K562 (cell line): Measurements from ENCODE around the gene GRIK1. TPM values are rescaled to one million over a fixed set of nuclear protein-coding genes. Genes with fewer than 3 reads are reported as not detected.

Source experiments
- ATAC-seq: fragments of 200-7000 bp; cut with Tn5 transposase; 3 replicates; pipeline ENCODE4 v1.9.1; 2020; ENCODE audit warnings: moderate library complexity
- BruUV-seq: library from RNA; stranded (reverse); fragments of 400-500 nt; replicated peaks from 2 replicates; lab custom pipeline; 2021; lab: Mats Ljungman, UMichigan
- CTCF ChIA-PET: fragments of 300-600 bp; formaldehyde crosslinking; extraction: SDS; loops from one replicate; lab custom pipeline; 2021; ENCODE audit warnings: low intra/inter-chr PET ratio; lab: Yijun Ruan, JAX
- POLR2A ChIA-PET: fragments of 300-600, 350-650 bp; sonication (Branson Sonifier 250); formaldehyde crosslinking; extraction: SDS; loops from one replicate; lab custom pipeline; 2021; ENCODE audit warnings: antibody characterized with exemption, inconsistent platforms; lab: Yijun Ruan, JAX
- DNase-seq, 4 experiments: peaks; one replicate each; pipeline versions ENCODE4 v3.0.0 to v3.0.0-alpha.2; 2011 to 2018; ENCODE audit warnings: low spot score in 3 of 4, mixed read lengths in 3 of 4; ENCODE audit errors: extremely low read depth in 1 of 4
- FAIRE-seq: peaks from 2 replicates; lab custom pipeline; 2011; peaks lifted over from hg19 to GRCh38; lab: Jason Lieb, UNC
- H2AFZ ChIP-seq: 2 replicates; pipeline ENCODE4 v1.6.0; 2011; ENCODE audit warnings: low read depth, low read length, control low read depth, inconsistent platforms
- H3K27ac ChIP-seq: fragments of 200-600 bp; 3 replicates; pipeline ENCODE4 v1.8.0; 2011; ENCODE audit warnings: low read depth, mild to moderate bottlenecking, control low read depth, inconsistent platforms, low read length, moderate library complexity, mixed read lengths; ENCODE audit errors: extremely low read depth
- H3K27me3 ChIP-seq, 2 experiments: fragments of 300-600 bp in 1 of 2; 2 replicates in 1 of 2; 3 replicates in 1 of 2; pipeline versions ENCODE4 v1.6.0 to v1.8.0; 2011; ENCODE audit warnings: inconsistent platforms in 2 of 2, low read length in 2 of 2, mild to moderate bottlenecking in 1 of 2, mixed read lengths in 1 of 2, moderate library complexity in 1 of 2; ENCODE audit not compliant: control insufficient read depth in 2 of 2, insufficient read depth in 2 of 2
- H3K36me3 ChIP-seq: fragments of 300-600 bp; 3 replicates; pipeline ENCODE4 v1.8.0; 2011; ENCODE audit warnings: mild to moderate bottlenecking, low read length, inconsistent platforms; ENCODE audit not compliant: control insufficient read depth, insufficient read depth
- H3K4me1 ChIP-seq, 2 experiments: fragments of 200-600 bp in 1 of 2; replicated peaks in 1 of 2; 2 replicates in 1 of 2; 3 replicates in 1 of 2; pipeline versions ENCODE4 v1.5.1 to v1.8.0; 2011; ENCODE audit warnings: inconsistent platforms in 2 of 2, low read length in 2 of 2, mild to moderate bottlenecking in 1 of 2, mixed read lengths in 1 of 2, moderate library complexity in 1 of 2; ENCODE audit not compliant: control insufficient read depth in 2 of 2, insufficient read depth in 2 of 2
- H3K4me2 ChIP-seq: 2 replicates; pipeline ENCODE4 v1.6.1; 2011; ENCODE audit warnings: low read length, control low read depth, inconsistent platforms, mixed read lengths; ENCODE audit not compliant: insufficient read depth
- H3K4me3 ChIP-seq: fragments of 200-600 bp; sonication (generic), shearing (Covaris generic); 2 replicates; pipeline ENCODE4 v1.5.1; 2016; ENCODE audit warnings: control low read depth, inconsistent platforms
- H3K79me2 ChIP-seq: fragments of 200-600 bp; 3 replicates; pipeline ENCODE4 v1.8.0; 2011; ENCODE audit warnings: low read length, inconsistent platforms; ENCODE audit not compliant: control insufficient read depth, insufficient read depth
- H3K9ac ChIP-seq, 2 experiments: 2 replicates each; pipeline versions ENCODE4 v1.6.0 to v1.6.1; 2011; ENCODE audit warnings: low read depth in 2 of 2, low read length in 2 of 2, control low read depth in 1 of 2, inconsistent platforms in 1 of 2, mild to moderate bottlenecking in 1 of 2, mixed read lengths in 1 of 2; ENCODE audit not compliant: insufficient read depth in 1 of 2
- H3K9me1 ChIP-seq: one replicate; pipeline ENCODE4 v1.6.0; 2011; ENCODE audit warnings: inconsistent platforms, mild to moderate bottlenecking, low read length, moderate library complexity; ENCODE audit not compliant: control insufficient read depth, insufficient read depth
- H3K9me3 ChIP-seq: replicated peaks from 2 replicates; pipeline ENCODE4 v1.5.1; 2011; ENCODE audit warnings: low read depth, low read length, inconsistent platforms; ENCODE audit not compliant: control insufficient read depth, insufficient read depth
- H4K20me1 ChIP-seq: replicated peaks from 2 replicates; pipeline ENCODE4 v1.6.1; 2011; ENCODE audit warnings: low read length, inconsistent platforms, mixed read lengths; ENCODE audit not compliant: control insufficient read depth, insufficient read depth
- CBX3 ChIP-seq, 2 experiments: IDR thresholded peaks; 1 replicate in 1 of 2; 2 replicates in 1 of 2; pipeline ENCODE4 v1.6.1; 2012; ENCODE audit warnings: inconsistent platforms in 2 of 2, low read length in 2 of 2, borderline replicate concordance in 1 of 2, control low read depth in 1 of 2
- CHD2 ChIP-seq: IDR thresholded peaks from 2 replicates; pipeline ENCODE4 v1.6.1; 2011; ENCODE audit warnings: low read depth, low read length
- ETV6 ChIP-seq, 3 experiments: fragments of 150-350 bp in 1 of 3; sonication (generic) in 1 of 3; formaldehyde crosslinking in 1 of 3; IDR thresholded peaks; 2 replicates each; pipeline versions ENCODE4 v1.6.1 to v1.8.0; 2014 to 2022; ENCODE audit warnings: borderline replicate concordance in 2 of 3, low read depth in 2 of 3, antibody characterized with exemption in 1 of 3, low read length in 1 of 3, mild to moderate bottlenecking in 1 of 3, missing genetic modification reagents in 1 of 3
- FOS ChIP-seq: IDR thresholded peaks from 3 replicates; pipeline ENCODE4 v1.6.1; 2011; ENCODE audit not compliant: insufficient read length; ENCODE audit errors: extremely low read depth
- MTA3 ChIP-seq: fragments of 450-650 bp; formaldehyde crosslinking; IDR thresholded peaks from 2 replicates; pipeline ENCODE4 v1.6.1; 2017; ENCODE audit warnings: mild to moderate bottlenecking, borderline replicate concordance
- RBM14 ChIP-seq: fragments of 200-400 bp; formaldehyde crosslinking; IDR thresholded peaks from 2 replicates; pipeline ENCODE4 v1.6.1; 2018; ENCODE audit warnings: low read depth, mild to moderate bottlenecking, low read length, moderate library complexity, borderline replicate concordance; ENCODE audit not compliant: insufficient read depth
- RBM17 ChIP-seq: fragments of 200-400 bp; formaldehyde crosslinking; IDR thresholded peaks from 2 replicates; pipeline ENCODE4 v1.6.1; 2017; ENCODE audit warnings: low read depth, mild to moderate bottlenecking, low read length, borderline replicate concordance
- RNF2 ChIP-seq: sonication (generic); IDR thresholded peaks from 2 replicates; pipeline ENCODE4 v1.6.1; 2016
- SMAD1 ChIP-seq: fragments of 150-350 bp; IDR thresholded peaks from 2 replicates; pipeline ENCODE4 v1.6.1; 2014; ENCODE audit warnings: low read length, low read depth; ENCODE audit not compliant: partially characterized antibody
- ZNF408 ChIP-seq: fragments of 250-450 bp; sonication (Bioruptor Pico); IDR thresholded peaks from 2 replicates; pipeline ENCODE4 v1.4.0; 2020; ENCODE audit warnings: low read depth, mild to moderate bottlenecking, moderate library complexity
- ZNF444 ChIP-seq: fragments of 250-450 bp; sonication (Bioruptor Pico); IDR thresholded peaks from 2 replicates; pipeline ENCODE4 v1.4.0; 2020; ENCODE audit warnings: mild to moderate bottlenecking, moderate library complexity
- ZNF644 ChIP-seq: fragments of 200-800 bp; sonication (Bioruptor generic); IDR thresholded peaks from 2 replicates; pipeline ENCODE4 v1.6.1; 2016; ENCODE audit warnings: low read depth, missing genetic modification characterization, missing compliant biosample characterization
- WGBS: fragments of 100-300 bp; shearing (Covaris generic); methylation state at CpG from one replicate; pipeline ENCODE4 v1.1.6; 2016; ENCODE audit warnings: low coverage, mixed read lengths; ENCODE audit not compliant: insufficient coverage; ENCODE audit errors: missing lambda C conversion rate; 5-methylcytosine and 5-hydroxymethylcytosine counted together
- in situ Hi-C: fragments of 300-500 bp; cut with MboI; formaldehyde crosslinking; loops from 4 replicates; pipeline ENCODE4 v1.15.0; 2018; ENCODE audit warnings: inconsistent platforms, mixed read lengths
- intact Hi-C: fragments of 100-400 bp; cut with micrococcal nuclease; formaldehyde crosslinking; loops from 2 replicates; pipeline ENCODE4 v1.14.2; 2022
- polyA plus RNA-seq, 8 experiments: library from polyadenylated mRNA; depleted of rRNA in 4 of 8; stranded (reverse) in 5 of 8; unstranded in 3 of 8; fragments of >200 nt; fragmentation: Nextera tagmentation in 2 of 8; fragmentation: Illumina TruSeq in 1 of 8; extraction: Ambion mirVana in 2 of 8; extraction: Trizol in 1 of 8; gene quantifications; 2 replicates each; pipeline versions ENCODE4 v1.2.1 to v1.2.3, GENCODE V29; 2011 to 2014; ENCODE audit warnings: inconsistent platforms in 1 of 8, missing spikeins in 1 of 8
- total RNA-seq, 7 experiments: library from RNA; depleted of rRNA in 6 of 7; stranded (reverse); fragments of >200 nt in 6 of 7; fragmentation: Illumina TruSeq in 2 of 7; extraction: Trizol in 2 of 7; gene quantifications; 2 replicates each; pipeline versions ENCODE4 v1.2.1 to v1.2.3, GENCODE V29; 2011 to 2021; ENCODE audit warnings: low replicate concordance in 1 of 7
- TF ChIP-seq, protein P1 (sequence below), 2 experiments: fragments of 250-450 bp in 1 of 2; fragments of 450-650 bp in 1 of 2; sonication (Bioruptor Pico) in 1 of 2; IDR thresholded peaks; 2 replicates each; pipeline versions ENCODE4 v1.6.1 to v1.8.0; 2016 to 2021; ENCODE audit warnings: mild to moderate bottlenecking in 2 of 2, moderate library complexity in 2 of 2, missing compliant biosample characterization in 1 of 2, missing genetic modification characterization in 1 of 2
- TF ChIP-seq, protein P2 (sequence below), 2 experiments: fragments of 200-800 bp in 1 of 2; sonication (Bioruptor generic) in 1 of 2; sonication (generic) in 1 of 2; formaldehyde crosslinking in 1 of 2; IDR thresholded peaks in 1 of 2; conservative IDR thresholded peaks in 1 of 2; 2 replicates each; pipeline versions ENCODE4 v1.5.0 to v1.6.1; 2016 to 2020; ENCODE audit warnings: missing compliant biosample characterization in 1 of 2, missing genetic modification characterization in 1 of 2, missing genetic modification reagents in 1 of 2
- TF ChIP-seq, protein P3 (sequence below): fragments of 450-650 bp; formaldehyde crosslinking; conservative IDR thresholded peaks from 2 replicates; pipeline ENCODE4 v1.4.0; 2022; ENCODE audit warnings: mild to moderate bottlenecking, missing genetic modification characterization

The GRIK1 gene
- total and polyA plus RNA-seq, 9 of the 15 experiments (the other 6 are each of a cell fraction or from before 2014, with no cell fraction given) = 0.17 to 2.8 (median 0.53) TPM

DNA sequence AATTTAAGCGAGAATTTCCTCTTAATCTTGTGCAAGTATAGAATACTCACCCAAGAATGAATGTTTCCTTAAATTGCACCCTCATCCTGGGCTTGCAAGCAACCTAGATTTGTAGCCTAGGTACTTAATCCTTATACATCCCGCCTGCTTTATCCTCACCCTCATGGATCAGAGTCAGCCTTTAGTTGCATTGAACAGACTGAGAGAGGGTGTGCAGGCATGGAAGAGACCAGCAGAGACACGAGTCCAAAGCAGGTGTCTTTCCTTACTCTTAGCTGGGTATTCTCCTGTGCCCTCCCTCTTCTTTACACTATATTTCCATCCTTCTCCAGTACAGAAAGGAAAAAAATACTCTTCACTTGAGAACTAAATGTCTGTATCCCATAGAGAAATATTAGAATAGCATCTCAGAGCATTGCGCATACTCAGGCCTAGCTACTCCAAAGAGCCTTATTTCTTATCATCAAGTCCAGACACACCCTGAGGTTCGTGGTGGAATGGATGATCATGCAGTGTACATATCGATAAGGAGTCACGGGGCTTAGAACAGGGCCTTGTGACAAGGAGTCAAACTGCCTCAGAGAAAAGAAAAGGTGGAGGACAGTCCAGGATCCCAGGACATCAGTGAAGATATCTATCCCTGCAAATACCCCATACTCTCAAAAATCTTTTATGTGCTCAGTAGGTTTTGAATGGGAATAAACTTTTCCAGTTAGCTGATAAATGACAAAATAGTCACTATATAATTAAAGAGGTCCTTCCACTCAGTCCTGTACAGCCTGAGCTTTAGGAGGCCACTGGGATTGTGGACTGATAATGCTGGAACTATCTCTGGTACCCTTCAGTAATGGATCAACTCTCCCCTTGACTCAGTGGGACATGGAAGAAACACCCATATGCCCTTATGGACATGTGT, 297.9 kb downstream of the GRIK1 start:
- H3K27me3 ChIP-seq = no peaks in the 10 kb centered on the region
- peaks cover 13% of the 10 kb centered on the region for H3K36me3 ChIP-seq
- H3K9me3 ChIP-seq = peaks cover 15% of the 10 kb centered on the region
- H2AFZ ChIP-seq = peak overlapping the region; percentile 48
- intact Hi-C loops (loop anchor here (5.0 kb wide), 1 partner anchor 165 kb away; no protein-coding TSS in a partner anchor), in situ Hi-C loops (no loop called here)
- 12% methylated on average over 7 of the region's 7 CpGs for WGBS
- POLR2A ChIA-PET = interaction anchor here (0.6 to 0.9 kb wide), 5 partner anchors 11 to 477 kb away, joined by 3 read pairs; no protein-coding TSS in a partner anchor
- H3K4me1 ChIP-seq = peaks cover 22 to 87% of the 10 kb centered on the region in 2 experiments
- DNase-seq = peak; percentile 91 to 99 (median 93)
- H3K4me2 ChIP-seq = peak overlapping the region; percentile 71
- peak overlapping the region; percentile 98 for H3K27ac ChIP-seq
- ATAC-seq = peak; percentile 91
- no peaks in the 10 kb centered on the region for H3K9me1 ChIP-seq
- peak overlapping the region in 1 of 2 experiments; percentile 75; a peak in 3 of 4 replicates for H3K9ac ChIP-seq
- peak; percentile 95 for FAIRE-seq
- CTCF ChIA-PET = no interaction called here
- no peak overlapping the region for H3K4me3 ChIP-seq
- BruUV-seq = TSS peak; percentile 95
- H3K79me2 ChIP-seq = no peaks in the 10 kb centered on the region
- H4K20me1 ChIP-seq = no peaks in the 10 kb centered on the region
- TF ChIP-seq SMAD1 (peak; percentile 70), RNF2 (peak; percentile 99), FOS (peak; percentile 30), ZNF408 (no peak), ZNF444 (CRISPR knock-in tag) (0 out of 2 replicates have a peak, but pooled peaks have one; percentile 3), RBM17 (no peak), MTA3 (peak; percentile 86; the same call in 1 of the 2 replicates), CHD2 (no peak), RBM14 (no peak), ZNF644 (tag) (peak; percentile 93; the same call in 1 of the 2 replicates), ETV6 (IDR thresholded peaks at IDR 0.05; ENCODE audit: borderline replicate concordance in 1 of 2, low read depth in 2 of 2, low read length in 1 of 2) (no peak), ETV6 (CRISPR knock-in tag; IDR thresholded peaks at IDR 0.05; ENCODE audit: borderline replicate concordance) (no peak), CBX3 (IDR thresholded peaks at IDR 0.05; ENCODE audit: borderline replicate concordance in 1 of 2, low read length in 2 of 2) (peak in 1 of 2 experiments; percentile 89; a peak in 2 of 3 replicates)
- TF ChIP-seq, protein P1, sequence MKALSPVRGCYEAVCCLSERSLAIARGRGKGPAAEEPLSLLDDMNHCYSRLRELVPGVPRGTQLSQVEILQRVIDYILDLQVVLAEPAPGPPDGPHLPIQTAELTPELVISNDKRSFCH (CRISPR knock-in tag; IDR thresholded peaks at IDR 0.05) = no peak
- TF ChIP-seq, protein P1 (tag; IDR thresholded peaks at IDR 0.05) = no peak
- TF ChIP-seq, protein P2, sequence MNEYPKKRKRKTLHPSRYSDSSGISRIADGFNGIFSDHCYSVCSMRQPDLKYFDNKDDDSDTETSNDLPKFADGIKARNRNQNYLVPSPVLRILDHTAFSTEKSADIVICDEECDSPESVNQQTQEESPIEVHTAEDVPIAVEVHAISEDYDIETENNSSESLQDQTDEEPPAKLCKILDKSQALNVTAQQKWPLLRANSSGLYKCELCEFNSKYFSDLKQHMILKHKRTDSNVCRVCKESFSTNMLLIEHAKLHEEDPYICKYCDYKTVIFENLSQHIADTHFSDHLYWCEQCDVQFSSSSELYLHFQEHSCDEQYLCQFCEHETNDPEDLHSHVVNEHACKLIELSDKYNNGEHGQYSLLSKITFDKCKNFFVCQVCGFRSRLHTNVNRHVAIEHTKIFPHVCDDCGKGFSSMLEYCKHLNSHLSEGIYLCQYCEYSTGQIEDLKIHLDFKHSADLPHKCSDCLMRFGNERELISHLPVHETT (CRISPR knock-in tag; conservative IDR thresholded peaks at IDR 0.05 in 1 of 2, IDR thresholded peaks at IDR 0.05 in 1 of 2) = peak in 1 of 2 experiments; percentile 73; a peak in 2 of 4 replicates
- TF ChIP-seq, protein P3, sequence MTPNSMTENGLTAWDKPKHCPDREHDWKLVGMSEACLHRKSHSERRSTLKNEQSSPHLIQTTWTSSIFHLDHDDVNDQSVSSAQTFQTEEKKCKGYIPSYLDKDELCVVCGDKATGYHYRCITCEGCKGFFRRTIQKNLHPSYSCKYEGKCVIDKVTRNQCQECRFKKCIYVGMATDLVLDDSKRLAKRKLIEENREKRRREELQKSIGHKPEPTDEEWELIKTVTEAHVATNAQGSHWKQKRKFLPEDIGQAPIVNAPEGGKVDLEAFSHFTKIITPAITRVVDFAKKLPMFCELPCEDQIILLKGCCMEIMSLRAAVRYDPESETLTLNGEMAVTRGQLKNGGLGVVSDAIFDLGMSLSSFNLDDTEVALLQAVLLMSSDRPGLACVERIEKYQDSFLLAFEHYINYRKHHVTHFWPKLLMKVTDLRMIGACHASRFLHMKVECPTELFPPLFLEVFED (CRISPR knock-in tag) = peak; percentile 64; the same call in 1 of the 2 replicates
